ENCODE measurements around the gene DYNC2H1. TPM values are rescaled to one million over a fixed set of nuclear protein-coding genes. Genes with fewer than 3 reads are reported as not detected.

The DYNC2H1 gene
- total and polyA plus RNA-seq, 7 donors, result 0.79 to 2.3 (median 1.3) TPM

DNA sequence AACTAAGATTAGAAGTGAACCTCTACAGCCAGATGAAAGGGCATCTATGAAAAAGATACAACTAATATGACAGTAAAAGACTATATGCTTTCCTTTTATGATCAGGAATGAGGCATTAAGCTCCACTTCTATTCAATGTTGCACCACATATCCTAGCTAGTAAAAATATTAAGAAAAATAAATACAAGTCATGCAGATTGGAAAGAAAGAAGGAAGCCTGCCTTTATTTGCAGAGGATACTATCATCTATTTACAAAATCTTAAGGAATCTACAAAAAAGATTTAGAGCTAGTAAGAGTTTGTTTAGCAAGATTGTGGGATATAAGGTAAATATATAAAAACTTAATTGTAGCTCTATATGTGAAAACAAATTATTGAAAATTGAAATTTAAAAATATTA, 308.8 kb downstream of the DYNC2H1 start:
- DNase-seq (no peak), ATAC-seq (no peak)
- Histone ChIP-seq H3K36me3 (ENCODE audit: insufficient read depth in 1 of 2, low read depth in 1 of 2) (no peaks in the 10 kb centered on the region), H3K27me3 (ENCODE audit: insufficient read depth in 3 of 3, low read length in 2 of 3) (no peaks in the 10 kb centered on the region), H3K4me1 (no peaks in the 10 kb centered on the region), H3K27ac (no peak overlapping the region), H3K4me3 (no peak overlapping the region), H3K9me3 (no peaks in the 10 kb centered on the region)
- intact Hi-C loops (cut with DNase I), result no loop called here
- TF ChIP-seq CTCF (IDR thresholded peaks at IDR 0.05), result no peak

DNA sequence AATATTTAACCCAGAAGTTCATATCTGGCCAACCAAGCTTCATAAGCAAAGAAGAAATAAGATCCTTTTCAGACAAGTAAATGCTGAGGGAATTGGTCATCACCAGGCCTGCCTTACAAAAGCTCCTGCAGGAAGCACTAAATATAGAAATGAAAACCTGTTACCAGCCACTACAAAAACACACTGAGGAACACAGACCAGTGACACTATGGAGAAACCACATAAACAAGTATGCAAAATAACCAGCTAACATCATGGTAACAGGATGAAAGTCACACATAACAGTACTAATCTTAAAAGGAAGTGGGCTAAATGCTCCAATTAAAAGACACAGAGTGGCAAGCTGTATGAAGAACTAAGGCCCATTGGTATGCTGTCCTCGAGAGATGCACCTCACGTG, 311.4 kb downstream of the DYNC2H1 start:
- 97% methylated on average over 2 of the region's 2 CpGs for WGBS, 3 donors
- ATAC-seq, result no peak
- no peak overlapping the region for H3K4me3 ChIP-seq
- no peaks in the 10 kb centered on the region for H3K9me3 ChIP-seq
- H3K27me3 ChIP-seq (ENCODE audit: insufficient read depth in 3 of 3, low read length in 2 of 3), result no peaks in the 10 kb centered on the region
- no peak overlapping the region for H3K27ac ChIP-seq
- no peaks in the 10 kb centered on the region for H3K36me3 ChIP-seq (ENCODE audit: insufficient read depth in 1 of 2, low read depth in 1 of 2)
- H3K4me1 ChIP-seq, result no peaks in the 10 kb centered on the region
- DNase-seq, result no peak
- intact Hi-C loops (cut with DNase I), result no loop called here
- TF ChIP-seq CTCF (IDR thresholded peaks at IDR 0.05), result no peak

DNA sequence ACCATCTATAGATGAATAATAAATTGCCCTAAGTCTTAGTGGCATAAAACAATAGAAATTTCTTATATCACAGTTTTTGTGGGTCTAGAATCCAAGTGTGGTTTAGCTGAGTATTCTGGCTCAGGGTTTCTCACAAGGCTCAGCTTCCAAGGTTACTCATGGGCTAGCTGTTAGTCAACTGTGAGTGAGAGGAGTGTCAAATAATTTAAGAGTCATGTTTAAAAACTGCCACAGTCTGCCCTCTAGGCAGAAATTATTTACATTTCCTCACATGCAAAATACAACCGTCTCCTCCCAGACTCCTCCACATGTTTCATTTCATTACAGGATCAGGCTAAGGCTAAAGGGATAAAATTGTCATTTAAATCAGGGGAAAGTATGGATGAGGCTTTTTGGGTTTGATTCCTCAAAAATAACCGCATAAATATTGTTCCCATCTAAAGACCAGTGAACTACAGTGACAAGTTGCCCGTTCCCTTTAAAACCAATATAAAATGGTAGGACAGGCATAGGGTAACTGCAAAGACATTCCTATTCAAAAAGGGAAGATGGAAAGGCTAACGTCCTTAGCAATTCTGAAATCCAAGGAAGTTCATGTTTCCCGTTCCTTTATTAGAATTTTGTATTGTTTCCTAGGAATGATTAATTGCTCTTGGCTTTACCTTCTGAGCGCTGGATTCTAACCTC, 324.3 kb downstream of the DYNC2H1 start:
- ATAC-seq (no peak), DNase-seq (no peak)
- Histone ChIP-seq H3K9me3 (no peaks in the 10 kb centered on the region), H3K27me3 (ENCODE audit: insufficient read depth in 3 of 3, low read length in 2 of 3) (no peaks in the 10 kb centered on the region), H3K4me3 (no peak overlapping the region), H3K4me1 (no peaks in the 10 kb centered on the region), H3K27ac (no peak overlapping the region), H3K36me3 (ENCODE audit: insufficient read depth in 1 of 2, low read depth in 1 of 2) (no peaks in the 10 kb centered on the region)
- no peak for TF ChIP-seq CTCF (IDR thresholded peaks at IDR 0.05)
- 55 to 69% (median 57%) methylated on average over 6 of the region's 6 CpGs for WGBS, 3 donors
- intact Hi-C loops (cut with DNase I), result no loop called here

DNA sequence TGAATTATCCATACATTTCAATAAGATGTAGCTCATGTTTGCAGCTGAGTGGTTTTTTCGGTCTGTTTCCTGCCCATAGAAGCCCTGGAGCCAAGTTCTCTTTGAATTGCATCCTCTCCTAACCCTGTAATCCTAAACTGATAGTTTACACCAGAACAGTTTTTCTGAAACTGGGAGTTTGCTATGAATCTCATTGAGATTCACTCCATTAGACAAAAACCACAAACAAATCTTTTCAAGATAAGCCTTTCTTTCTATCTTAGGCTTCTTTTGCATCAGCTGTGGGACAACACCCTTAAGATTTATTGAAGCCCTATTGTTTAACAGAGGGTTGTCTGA, 324.8 kb downstream of the DYNC2H1 start:
- no peak for TF ChIP-seq CTCF (IDR thresholded peaks at IDR 0.05)
- Histone ChIP-seq H3K27ac (no peak overlapping the region), H3K27me3 (ENCODE audit: insufficient read depth in 3 of 3, low read length in 2 of 3) (no peaks in the 10 kb centered on the region), H3K4me3 (no peak overlapping the region), H3K36me3 (ENCODE audit: insufficient read depth in 1 of 2, low read depth in 1 of 2) (no peaks in the 10 kb centered on the region), H3K4me1 (no peaks in the 10 kb centered on the region), H3K9me3 (no peaks in the 10 kb centered on the region)
- DNase-seq (no peak), ATAC-seq (no peak)
- 0 to 68% (median 0%) methylated on average over 1 of the region's 1 CpG for WGBS, 3 donors
- intact Hi-C loops (cut with DNase I), result no loop called here

DNA sequence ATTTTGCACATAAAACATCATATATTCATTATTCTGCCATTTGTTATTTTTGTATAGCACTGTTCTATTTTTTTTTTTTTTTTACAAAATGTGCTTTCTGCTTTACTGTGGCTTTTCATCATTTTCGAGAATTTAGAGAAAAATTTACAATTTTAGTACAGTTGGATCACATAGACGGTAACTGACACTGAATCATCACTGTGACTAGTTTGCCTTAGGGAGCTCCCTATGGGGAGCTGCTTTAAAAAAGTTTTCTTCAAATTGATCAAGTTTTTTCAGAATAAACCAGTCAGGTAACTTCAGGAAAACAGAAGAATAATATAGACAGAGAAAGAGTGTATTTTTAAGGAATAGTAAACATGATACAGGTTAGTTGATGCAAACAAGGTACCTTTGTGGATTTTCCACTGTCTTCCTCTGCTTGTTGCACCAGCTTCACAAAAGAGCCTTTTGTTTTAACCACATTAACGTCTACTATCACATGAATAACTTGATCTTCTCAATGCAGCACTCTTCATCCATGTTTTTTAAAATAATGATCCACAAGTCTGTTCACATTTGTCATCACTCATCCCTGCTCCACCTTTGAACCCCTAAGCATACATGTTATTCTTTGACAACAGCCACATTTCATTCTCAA, 327.0 kb downstream of the DYNC2H1 start:
- Histone ChIP-seq H3K9me3 (no peaks in the 10 kb centered on the region), H3K27ac (no peak overlapping the region), H3K36me3 (ENCODE audit: insufficient read depth in 1 of 2, low read depth in 1 of 2) (no peaks in the 10 kb centered on the region), H3K4me1 (no peaks in the 10 kb centered on the region), H3K27me3 (ENCODE audit: insufficient read depth in 3 of 3, low read length in 2 of 3) (no peaks in the 10 kb centered on the region), H3K4me3 (no peak overlapping the region)
- 86 to 91% (median 89%) methylated on average over 3 of the region's 3 CpGs for WGBS, 3 donors
- intact Hi-C loops (cut with DNase I), result no loop called here
- no peak for DNase-seq
- no peak for TF ChIP-seq CTCF (IDR thresholded peaks at IDR 0.05)
- no peak for ATAC-seq

All from psoas muscle (tissue), 8 donors.